HG02623 (cell line): ENCODE data around the gene INIP.
"Not testable (repeated sequence)": the region's sequence is repeated elsewhere in the genome, so short reads cannot be mapped to it uniquely, and the experiment has no call there.

Source experiments
- ATAC-seq: cut with Tn5 transposase; IDR thresholded peaks from one replicate; pipeline ENCODE4 v1.9.1; 2021; ENCODE audit warnings: moderate library complexity; ENCODE audit not compliant: unreplicated experiment

INIP gene

DNA sequence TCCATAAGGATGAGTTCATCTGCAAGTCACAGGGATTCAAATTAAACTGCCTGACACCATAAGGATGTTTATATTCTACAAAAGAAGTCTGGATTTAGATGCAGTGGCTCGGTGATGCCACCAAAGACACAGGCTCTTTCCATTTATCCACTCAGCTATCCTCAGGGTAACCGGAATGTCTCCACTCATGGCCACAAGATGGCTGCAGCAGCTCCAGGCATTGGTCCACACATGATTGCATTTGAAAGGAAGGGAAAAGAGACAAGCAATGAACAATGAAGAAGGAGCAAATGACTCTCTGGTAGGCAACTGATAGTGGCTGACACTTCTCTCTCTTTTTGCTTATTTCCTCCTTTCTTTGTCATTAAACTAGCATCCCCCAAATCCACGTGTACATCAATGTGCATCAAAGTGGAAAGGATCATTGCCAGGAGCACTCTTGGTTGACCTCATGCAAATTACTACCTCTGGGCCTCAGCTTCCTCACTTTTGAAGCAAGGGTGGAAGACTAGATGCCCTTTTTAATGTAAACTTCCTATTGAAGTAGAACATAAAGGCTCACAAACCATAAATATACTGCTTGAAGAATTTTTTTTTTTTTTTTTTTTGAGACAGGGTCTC, 25.4 kb upstream of the INIP start:
- ATAC-seq, result no peak

DNA sequence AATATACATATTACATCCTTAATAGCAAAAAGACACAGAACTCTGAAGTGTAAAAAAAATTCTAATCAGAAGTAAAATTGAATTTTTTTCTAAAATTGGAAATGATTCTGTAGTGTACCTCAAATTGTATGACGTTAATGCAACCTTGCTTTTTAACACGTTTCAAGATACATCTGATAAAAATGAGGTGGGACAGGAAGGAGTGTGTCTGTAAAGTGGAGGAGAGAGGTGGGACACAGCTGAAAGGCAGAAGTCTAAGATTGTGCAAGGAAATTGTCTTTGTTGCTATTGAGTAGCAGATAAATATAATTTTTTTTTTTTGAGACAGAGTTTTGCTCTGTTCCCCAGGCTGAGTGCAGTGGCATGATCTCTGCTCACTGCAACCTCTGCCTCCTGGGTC, 17.0 kb upstream of the INIP start:
- ATAC-seq, result no peak

DNA sequence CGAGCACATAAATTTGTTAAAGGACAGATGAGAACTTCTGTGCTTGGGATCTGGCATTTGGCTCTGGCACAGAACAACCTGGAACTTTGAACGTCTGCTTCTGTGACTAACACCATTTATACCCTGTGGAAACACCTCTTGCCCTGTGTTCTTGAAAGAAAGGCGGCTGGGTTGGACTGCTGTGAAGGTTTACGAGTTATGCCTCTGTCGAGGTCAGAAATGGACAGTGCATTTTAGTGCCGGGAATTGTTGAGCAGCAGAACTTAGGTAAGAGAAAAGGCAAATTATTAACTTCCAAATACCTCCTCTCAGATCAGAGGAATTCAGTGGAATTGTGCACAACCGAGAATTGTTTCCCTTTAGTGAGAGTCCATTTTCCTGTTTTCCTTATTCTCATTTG, 14.1 kb upstream of the INIP start:
- ATAC-seq, result no peak

DNA sequence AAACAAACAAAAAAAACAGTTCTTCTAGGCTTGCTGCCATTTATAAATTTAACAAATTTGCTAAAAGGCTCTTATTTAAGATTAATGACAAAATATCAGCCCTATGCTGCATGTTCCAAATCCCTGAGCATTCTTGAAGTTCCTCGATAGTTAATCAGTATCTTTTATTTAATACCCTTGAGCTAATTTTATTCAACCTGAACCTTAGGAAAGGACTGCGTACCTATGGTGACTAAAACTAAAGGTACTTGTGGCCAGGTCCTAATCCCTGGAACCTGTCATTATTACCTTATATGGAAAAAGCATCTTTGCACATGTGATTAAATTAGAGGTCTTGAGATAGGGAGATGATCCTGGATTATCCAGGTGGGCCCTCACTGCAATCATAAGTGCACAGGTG, 10.5 kb upstream of the INIP start:
- no peak for ATAC-seq

DNA sequence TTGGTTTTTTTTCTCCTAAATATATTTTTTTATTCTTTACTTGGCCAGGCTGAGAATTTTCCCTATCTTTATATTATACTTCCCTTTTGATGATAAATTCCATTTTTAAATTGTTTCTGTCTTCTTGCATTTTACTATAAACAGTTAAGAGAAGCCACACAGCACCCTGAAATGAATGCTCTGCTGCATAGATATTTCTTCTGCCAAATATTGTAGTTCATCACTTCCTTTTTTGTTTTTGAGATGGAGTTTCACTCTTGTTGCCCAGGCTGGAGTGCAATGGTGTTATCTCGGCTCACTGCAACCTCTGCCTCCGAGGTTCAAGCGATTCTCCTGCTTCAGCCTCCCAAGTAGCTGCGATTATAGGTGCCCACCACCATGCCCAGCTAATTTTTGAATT, 8.5 kb upstream of the INIP start:
- no peak for ATAC-seq

DNA sequence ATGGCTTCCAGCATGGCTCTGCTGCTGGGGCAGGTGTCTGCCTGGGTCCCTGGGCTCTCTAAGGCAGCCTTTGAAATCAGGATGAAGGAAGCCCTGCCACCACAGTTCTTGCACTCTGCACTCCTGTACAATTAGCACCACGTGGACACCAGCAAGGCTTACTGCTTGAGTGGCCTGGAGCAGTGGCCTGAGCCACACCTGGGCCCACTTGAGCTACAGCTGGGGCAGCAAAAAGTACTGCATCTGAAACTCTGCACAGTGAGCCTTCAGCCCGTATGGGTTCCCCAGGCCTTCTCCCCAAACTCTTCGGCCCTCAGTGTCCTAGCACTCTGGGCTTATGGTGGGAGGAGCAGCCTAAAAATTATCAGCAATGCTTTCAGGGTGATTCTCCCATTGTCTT, 8.0 kb upstream of the INIP start:
- ATAC-seq, result no peak

DNA sequence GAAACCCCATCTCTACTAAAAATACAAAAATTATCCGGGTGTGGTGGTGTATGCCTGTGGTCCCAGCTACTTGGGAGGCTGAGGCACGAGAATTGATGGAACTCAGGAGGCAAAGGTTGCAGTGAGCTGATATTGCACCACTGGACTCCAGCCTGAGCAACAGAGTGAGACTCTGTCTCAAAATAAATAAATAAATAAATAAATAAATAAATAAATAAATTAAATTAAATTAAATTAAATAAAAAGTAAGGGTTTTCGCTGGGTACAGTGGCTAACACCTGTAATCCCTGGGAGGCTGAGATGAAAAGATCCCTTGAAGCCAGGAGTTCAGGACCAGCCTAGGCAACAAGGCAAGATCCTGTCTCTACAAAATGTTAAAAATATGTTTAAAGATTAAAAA, 4.8 kb upstream of the INIP start:
- ATAC-seq, result not testable (repeated sequence)

DNA sequence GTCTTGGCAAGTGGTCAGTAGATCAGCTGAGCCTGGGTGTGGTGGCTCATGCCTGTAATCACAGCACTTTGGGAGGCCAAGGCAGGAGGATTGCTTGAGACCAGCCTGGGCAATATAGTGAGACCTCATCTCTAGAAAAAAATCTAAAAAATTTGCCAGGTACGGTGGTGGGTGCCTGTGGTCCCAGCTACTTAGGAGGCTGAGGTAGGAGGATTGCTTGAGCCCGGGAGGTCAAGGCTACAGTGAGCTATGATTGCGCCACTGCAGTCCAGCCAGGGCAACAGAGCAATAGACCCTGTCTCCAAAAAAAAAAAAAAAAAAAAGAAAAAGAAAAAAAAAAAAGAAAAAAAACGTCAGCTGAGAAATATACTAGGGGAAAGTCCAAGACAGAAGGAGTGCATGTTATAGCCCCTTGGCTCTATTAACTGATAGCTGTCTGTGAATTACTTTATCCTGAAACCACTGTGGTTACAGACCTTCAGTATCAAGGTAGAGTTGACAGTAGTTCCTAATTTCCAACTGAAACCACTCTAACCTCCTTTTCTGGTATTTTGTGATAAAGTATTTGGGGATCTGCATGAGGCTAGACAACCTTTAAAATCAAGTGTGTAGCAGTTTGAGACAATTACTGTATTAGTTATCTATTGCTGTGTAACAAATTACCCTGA, 2.3 kb upstream of the INIP start:
- no peak for ATAC-seq

DNA sequence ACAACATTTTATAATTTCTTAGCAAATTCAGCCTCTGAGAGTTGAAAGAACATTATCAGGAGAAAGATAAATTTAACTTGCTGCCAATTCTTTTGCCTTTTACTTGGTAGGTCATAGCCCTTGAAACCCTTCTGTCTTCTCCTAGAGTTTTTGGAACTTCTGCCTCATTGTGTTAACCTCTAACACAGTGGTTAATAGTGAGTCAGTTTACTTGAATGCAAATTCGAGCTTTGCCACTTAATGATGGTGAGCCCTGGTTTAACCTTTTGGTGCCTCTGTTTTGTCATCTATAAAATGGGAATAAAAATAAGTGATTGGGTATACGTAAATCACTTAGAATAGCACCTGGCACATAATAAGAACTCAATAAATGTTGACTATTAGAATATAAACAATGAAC, 1.8 kb upstream of the INIP start:
- no peak for ATAC-seq

DNA sequence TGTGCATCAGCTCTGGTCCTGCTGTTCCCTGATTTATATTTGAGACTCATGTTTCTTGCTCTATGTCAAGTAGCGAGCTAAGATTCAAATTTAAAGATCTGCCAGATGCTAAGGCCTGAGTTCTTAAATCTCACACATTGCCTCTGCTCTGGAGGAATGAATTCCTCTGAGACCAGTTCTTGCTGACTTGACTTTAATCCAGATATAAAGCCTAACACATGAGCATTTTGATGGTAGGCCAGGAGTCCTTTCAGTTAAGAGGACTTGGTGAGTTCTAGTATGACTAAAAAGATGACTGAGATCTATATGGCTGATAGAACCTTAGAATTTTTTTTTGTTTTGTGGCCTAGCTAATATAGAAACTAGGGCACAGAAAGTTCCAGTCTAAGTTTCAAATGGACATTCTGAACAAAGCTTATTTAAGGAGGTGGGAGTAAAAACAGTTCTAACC, 1.3 kb upstream of the INIP start:
- ATAC-seq, result no peak

DNA sequence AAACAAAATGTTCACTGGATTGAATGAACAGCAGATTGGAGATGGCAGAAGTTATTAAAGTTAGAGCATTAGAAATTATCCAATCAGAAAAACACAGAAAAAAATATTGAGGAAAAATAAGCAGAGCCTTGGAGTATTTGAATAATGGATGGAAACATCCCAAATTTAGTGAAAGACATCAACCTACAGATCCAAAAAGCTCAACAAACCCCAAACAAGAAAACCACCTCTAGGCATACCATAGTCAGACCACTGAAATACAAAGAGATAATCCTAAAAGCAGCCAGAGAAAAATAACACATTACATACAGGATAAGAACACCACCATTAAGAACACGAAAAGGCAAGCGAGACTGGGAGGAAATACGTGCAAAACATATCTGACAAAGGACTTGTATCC, 5.2 kb downstream of the INIP start:
- ATAC-seq, result no peak

DNA sequence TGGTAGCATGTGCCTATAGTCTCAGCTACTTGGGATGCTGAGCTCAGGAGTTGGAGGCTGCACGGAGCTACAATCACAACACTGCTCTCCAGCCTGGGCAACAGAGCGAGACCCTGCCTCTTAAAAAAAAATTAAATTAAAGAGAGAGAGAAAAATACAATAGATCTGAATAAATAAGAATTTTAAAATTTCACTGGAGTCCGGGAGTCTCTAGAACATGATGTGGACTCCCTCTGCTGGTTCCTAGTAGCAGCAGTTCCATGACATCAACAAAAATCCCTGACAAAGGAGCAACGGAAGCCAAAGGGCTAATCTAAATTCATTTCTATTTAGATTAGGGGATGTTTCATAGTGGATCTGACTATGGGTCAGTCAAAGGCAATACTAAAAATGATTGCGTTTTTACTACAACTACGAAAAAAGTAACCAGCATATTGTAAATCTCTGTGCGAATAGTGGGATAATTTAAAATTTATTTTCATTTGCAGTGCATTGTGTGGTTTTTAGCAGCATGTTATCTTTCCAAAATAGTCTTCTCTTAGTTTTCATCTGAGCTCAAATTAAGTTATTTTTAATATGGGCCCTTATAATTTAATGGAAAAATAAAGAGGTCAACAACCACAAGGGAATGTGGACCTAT, 6.7 kb downstream of the INIP start:
- ATAC-seq, result no peak

DNA sequence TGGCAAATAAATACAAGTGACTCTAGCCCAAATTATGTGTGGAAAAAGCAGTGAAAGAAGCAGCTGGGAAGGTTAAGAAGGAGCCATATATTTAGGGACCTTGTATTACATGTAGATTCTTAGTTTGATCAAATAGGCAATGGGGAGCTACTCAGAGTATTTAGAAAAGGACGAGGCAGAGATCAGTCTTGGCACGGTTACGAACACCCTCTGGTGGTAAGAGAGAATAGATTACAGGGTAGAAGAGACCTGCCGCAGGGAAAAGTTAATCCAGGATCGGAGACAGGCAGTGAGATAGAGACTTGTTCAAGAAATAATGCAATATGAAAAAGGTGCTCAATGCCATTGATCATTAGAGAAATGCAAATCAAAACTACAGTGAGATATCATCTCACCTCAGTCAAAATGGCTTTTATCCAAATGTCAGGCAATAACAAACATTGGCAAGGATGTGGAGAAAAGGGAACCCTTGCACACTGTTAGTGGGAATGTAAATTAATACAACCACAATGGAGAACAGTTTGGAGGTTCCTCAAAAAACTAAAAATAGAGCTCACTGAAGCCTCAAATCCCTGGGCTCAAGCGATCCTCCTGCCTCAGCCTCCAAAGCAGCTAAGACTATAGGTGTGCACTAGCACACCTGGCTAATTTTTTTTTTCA, 12.0 kb downstream of the INIP start:
- no peak for ATAC-seq

DNA sequence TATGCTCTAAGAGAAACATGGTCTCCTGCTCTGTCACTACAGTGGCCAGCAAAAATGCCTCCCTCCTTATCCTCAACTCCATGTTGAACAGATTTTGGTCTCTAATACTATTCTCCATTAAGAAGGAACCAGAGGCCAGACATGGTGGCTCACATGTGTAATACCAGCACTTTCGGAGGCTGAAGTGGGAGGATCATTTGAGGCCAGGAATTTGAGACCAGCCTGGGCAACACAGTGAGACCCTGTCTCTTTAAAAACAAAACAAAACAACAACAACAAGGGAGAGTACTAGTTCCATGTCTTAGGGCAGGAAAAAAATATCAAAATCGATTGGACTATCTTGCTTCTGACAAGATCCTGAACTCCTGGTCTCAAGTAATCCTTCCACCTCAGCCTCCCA, 14.6 kb downstream of the INIP start:
- no peak for ATAC-seq

DNA sequence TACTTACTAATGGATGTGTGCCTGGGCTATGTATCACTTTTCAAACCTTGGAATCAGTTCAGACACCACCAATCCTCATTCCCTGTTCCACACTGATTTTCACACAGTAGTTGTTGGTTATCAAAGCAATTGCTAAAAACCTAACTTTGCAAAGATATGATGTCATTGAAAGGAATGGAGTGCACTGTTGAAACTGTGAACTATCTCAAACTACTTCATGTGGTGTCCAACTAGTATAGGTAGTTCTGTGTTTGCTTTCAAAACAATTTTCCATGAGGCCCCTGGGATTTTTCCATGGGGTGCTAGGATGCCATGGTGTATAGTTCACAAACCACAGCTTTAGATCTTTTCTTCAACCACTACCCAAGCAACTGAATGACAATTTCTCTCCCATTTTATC, 17.8 kb downstream of the INIP start:
- ATAC-seq, result no peak

DNA sequence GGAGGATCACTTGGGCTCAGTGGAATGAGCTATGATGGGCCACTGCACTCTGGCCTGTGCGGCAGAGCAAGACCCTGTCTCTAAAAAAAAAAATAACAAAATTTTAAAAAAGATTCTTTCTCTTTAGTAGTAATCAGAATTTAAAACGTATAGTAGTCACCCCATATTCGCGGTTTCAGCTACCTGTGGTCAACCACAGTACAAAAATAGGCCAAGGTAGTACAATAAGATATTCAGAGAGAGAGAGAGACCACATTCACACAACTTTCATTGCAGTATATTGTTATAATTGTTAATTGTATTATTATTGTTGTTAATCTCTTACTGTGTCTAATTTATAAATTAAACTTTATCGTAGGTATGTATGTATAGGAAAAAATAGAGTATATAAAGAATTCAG, 18.7 kb downstream of the INIP start:
- peak; percentile 82 for ATAC-seq

DNA sequence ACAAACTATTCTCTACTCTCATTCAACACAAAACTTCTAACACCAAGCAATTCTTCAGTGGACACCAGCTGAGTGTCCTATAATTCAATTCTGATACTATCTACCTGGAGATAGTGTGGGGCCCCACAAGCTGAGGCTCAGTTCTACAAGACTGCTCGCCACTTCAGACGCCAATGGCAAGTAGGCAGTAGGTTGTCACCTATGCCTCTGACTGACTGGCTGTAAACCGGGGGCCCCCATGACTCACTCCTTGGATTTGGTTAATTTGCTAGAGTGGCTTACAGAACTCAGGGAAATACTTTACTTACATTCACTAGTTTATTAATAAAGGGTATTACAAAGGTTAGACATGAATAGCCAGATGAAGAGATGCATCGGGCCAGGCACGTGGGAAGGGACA, 21.5 kb downstream of the INIP start:
- ATAC-seq, result no peak

DNA sequence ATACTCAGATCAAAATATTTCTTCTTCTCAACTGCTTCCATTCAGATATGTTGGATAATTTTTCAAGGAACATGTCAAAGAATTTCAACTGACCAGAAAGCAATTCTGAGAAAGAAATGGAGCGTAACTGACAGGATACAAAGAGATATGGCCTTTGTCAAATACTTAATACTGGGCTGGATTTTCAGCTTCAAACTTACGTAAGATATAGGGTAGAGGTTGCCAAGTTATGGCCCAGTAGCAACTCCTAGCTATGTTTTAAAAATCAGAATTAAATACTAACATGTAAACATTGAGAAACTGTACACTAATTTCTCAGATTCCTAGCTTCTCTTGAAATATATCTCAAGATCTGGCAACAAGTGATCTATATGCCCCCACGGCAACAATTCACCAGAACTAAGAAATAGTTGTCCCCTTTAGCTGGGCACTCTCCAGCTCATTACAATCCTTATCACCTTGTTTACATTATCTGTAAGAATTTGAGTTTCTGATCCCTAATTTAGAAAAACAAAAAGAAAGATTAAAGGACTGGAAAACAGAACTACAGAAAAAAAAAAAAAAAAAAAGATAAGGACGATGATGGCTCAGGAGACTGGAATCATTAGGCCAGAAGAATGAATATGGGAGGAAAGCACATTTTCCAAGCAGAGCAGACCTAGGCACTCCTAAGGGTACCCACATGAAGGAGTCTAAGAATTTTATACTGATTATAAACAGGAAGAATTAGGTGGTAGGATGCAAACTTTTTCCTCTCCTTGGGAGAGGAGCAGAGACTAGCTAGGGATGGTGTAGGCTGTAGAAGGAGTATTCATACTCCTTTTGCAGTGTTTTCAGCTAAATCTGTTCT, 23.0 kb downstream of the INIP start:
- no peak for ATAC-seq

DNA sequence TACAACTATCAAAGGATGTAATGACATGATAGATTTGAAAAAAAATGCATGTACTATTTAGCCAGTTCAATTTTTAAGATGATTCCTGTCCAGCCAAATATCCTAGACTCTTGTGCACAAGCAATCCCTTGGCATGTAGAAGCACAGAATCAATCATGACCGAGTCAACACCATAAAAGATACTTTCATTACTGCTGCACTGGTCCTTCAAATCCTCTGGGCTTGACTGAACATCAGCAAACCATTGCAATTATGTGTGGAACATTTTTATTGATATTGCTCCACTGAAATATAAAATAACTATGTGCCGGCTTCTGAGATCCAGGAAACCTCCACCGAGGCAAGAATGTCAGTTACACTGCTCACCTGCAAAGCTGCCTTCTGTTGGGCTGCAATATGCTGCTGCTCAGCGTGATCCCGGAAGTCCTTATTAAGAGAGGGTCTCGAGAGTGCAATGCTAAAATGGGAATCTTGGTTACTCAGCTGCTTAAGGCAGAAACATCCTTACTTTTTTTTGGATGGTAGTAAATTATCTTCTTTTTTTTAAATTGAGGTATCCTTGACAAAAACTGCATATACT, 28.7 kb downstream of the INIP start:
- no peak for ATAC-seq

DNA sequence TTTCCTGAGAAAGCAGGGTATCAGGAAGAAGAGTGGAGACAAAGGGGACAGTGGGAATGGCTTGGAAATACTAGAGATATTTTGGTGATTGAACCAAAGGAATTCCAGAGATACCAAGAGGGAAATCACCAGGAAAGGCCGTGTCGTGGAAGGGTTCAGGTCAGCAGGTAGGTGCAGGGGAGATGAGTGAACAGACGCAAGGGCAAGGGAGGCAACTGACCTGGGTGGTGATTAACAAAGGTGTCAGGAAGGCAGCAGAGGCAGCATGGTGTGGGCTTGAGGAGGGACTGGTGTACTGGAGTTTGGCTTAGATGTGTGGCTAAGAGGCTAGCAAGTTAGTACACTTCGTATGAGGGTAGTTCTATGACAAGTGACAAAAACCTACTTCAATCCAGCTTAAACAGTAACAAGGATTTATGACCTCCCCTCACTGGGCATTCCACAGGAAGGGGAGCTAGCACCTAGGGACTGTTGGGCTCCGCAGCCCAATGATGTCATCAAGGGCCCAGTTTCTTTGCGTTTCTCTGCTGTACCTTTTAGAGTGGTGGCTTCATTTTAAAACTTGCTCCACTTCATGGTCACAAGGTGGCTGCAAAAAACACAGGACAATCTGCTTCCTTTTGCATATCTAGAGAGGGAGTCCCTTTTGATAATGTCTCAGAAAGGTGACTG, 37.0 kb downstream of the INIP start:
- ATAC-seq, result no peak
